Measurements from ENCODE around the gene SIDT1.

- TF ChIP-seq EP300 (IDR thresholded peaks at IDR 0.05) (no peak), POLR2A (IDR thresholded peaks at IDR 0.05) (no peak), CTCF (IDR thresholded peaks at IDR 0.05) (no peak), POLR2AphosphoS5 (IDR thresholded peaks at IDR 0.05) (no peak)
Observed at GRCh38 chr3:113663324-113663750, 131.0 kb downstream of the SIDT1 start.

Measured in stomach (tissue), 4 donors.